HG03159 (cell line): Measurements from ENCODE around the gene BCL11A.
"Not testable (repeated sequence)": the region's sequence is repeated elsewhere in the genome, so short reads cannot be mapped to it uniquely, and the experiment has no call there.

Source experiments
- ATAC-seq: cut with Tn5 transposase; IDR thresholded peaks from one replicate; pipeline ENCODE4 v1.9.1; 2021; ENCODE audit warnings: mild to moderate bottlenecking, moderate library complexity; ENCODE audit not compliant: unreplicated experiment

The BCL11A gene

GRCh38 chr2:60440079-60440766 is 113.2 kb downstream of the BCL11A start:
- ATAC-seq, result peak; percentile 21

GRCh38 chr2:60439219-60439974 is 114.1 kb downstream of the BCL11A start:
- ATAC-seq, result peak; percentile 98

- ATAC-seq, result no peak
Observed at GRCh38 chr2:60438653-60439052, 114.8 kb downstream of the BCL11A start.

GRCh38 chr2:60438131-60438530 is 115.3 kb downstream of the BCL11A start:
- ATAC-seq, result no peak

- ATAC-seq, result no peak
Observed at GRCh38 chr2:60437080-60437696, 116.3 kb downstream of the BCL11A start.

- ATAC-seq, result no peak
Observed at GRCh38 chr2:60433018-60433596, 120.3 kb downstream of the BCL11A start.

GRCh38 chr2:60432035-60432601 is 121.3 kb downstream of the BCL11A start:
- no peak for ATAC-seq

- no peak for ATAC-seq
Observed at GRCh38 chr2:60429681-60430080, 123.8 kb downstream of the BCL11A start.

GRCh38 chr2:60426880-60427279 is 126.6 kb downstream of the BCL11A start:
- ATAC-seq, result no peak

GRCh38 chr2:60426341-60426740 is 127.1 kb downstream of the BCL11A start:
- ATAC-seq, result no peak

GRCh38 chr2:60424233-60424632 is 129.2 kb downstream of the BCL11A start:
- no peak for ATAC-seq

- ATAC-seq, result no peak
Observed at GRCh38 chr2:60423505-60423904, 129.9 kb downstream of the BCL11A start.

- no peak for ATAC-seq
Observed at GRCh38 chr2:60422826-60423483, 130.5 kb downstream of the BCL11A start.

- ATAC-seq, result not testable (repeated sequence)
Observed at GRCh38 chr2:60417210-60417609, 136.2 kb downstream of the BCL11A start.

GRCh38 chr2:60416221-60417008 is 137.0 kb downstream of the BCL11A start:
- ATAC-seq, result no peak

GRCh38 chr2:60415814-60416213 is 137.6 kb downstream of the BCL11A start:
- no peak for ATAC-seq

- no peak for ATAC-seq
Observed at GRCh38 chr2:60414495-60415138, 138.8 kb downstream of the BCL11A start.

- ATAC-seq, result peak; percentile 79
Observed at GRCh38 chr2:60413814-60414168, 139.7 kb downstream of the BCL11A start.

- ATAC-seq, result peak; percentile 45
Observed at GRCh38 chr2:60413069-60413813, 140.2 kb downstream of the BCL11A start.
